ENCODE measurements around the gene CPB2.

CPB2 gene

DNA sequence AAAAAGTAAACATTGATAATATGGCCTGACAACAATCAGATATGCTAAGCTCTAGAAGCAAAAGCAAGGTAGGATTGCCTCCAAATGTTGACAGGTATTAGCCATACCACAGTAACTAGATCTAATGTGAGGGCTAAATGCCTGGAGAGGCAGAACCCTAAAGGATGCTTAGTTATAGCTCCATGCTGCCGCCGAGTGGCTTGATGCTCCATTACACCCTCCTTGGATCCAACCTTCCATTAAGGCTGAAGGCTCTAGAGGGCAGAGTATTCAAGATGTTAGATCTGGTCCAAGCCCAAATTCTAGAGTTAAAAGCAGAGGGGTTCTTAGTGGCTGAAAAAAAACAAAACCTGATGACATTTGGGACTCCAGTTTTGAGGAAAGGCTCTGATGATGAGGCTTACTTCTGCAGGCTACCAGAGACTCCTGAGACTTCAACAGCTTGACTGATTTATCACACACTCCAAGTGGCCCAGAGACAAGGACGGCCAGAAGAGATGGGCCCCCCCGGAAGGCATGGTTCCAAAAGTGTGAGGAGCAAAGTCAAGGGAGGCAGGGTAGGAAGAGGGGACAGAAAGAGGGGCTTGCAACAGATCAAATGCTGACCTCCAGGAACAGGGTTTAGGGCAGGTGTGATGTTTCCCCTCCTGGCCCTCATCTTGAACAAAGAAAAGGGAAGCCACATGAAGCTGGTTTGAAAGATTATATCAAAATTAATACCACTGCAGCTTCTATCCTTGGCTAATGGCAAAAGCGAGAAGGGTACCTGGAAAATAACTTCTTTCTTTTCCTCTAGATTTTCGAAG, 21.9 kb upstream of the CPB2 start:
- peak; percentile 78 for DNase-seq

DNA sequence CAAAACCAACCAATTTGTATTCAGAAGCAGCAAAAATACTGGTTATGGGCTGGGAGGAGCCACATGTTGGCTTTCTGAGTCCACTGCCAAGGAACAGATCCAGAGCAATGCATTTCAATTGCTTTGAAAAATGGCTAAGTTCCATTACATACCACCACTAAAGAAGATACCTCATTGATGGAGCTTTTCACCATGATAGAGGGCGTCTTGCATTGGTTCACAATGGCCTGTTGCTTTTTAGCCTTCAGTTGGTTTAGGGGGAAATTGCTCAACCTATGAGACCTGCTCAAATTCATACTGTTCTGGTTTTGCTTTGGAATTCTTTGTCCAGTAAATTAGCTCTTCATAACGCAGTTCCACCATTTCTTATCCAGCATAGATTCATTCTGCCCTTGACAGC, 21.2 kb upstream of the CPB2 start:
- DNase-seq = no peak

DNA sequence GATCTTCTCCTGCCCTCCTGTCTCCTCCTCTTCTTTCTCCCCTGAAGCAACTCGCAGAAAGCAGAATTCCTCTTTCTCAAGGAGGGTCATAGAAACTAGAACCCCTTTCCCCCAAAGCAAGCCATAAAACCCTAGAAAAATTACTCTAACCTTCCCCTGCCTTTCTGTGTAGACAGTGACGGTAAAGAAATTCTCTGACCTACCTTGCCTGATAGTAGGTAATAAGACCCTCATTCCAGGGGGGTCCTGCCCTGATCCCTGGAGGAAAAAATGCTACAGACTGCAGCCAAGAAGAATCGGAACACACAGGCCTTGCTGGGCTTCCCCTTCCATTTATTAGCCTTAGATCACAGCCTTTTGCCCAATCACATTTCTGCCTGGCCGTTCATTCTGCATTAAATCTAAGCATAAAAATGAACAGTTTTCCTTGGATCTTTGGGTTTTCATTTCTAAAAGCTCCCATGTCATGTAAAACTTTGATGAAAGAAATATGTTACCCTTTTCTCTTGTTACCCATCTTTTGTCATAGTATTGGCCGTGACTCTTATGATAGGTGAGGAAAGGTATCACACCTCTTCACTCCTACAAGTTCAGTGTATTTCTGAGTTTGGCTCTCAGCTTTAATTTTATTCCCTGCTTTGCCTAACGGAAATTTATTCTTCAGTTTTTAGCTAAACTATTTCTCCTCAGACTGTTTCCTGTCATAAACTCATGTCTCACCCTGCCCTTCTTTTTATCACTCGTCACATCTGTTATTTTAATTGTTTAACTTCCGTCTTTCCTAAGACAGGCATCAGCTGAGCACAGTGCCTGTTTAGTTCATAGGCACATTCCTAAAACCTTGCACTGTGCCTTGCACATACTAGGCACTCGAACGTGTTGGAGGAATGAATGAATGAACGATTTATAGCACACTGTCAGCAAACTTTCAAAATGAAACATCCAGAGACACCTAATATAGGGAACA, 20.4 kb upstream of the CPB2 start:
- DNase-seq = no peak

DNA sequence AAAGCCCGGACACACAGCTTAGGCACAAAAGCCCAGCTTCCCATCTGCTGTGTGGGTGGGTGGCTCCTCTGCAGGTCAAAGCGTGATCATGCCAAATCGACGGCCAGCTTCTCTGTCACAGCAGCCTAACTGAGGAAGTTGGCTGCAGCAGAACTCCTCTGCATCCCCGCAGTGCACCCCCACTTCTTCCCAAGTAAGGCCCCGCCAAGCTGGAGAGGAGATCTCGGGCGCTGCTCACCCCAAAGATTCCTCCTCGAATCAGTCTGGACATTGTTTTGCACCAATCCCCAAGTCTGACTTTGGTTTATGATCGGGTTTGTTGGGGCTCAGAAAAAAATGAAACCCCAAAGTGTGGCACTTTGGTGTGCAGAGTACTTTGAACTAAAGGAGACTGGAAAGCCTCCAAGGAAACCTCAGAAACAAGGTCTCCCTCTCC, 19.7 kb upstream of the CPB2 start:
- DNase-seq = peak; percentile 25

DNA sequence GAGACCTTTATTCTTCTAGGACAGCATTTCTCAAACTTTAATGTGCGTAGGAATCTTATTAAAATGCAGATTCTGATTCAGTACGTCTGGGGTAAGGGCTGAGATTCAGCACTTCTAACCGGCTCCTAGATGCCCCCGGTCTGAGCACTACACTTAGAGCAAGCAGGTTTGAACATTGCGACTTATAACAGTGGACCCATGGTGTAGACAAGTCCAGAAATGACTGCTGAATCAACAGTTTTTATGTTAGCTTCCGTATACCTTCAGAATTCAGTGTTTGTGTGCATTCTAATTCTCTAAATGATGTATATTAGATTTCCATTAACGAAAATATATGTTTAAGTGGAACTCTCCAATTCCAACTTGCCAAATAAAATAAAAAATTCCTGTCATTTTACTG, 17.5 kb upstream of the CPB2 start:
- DNase-seq = no peak

DNA sequence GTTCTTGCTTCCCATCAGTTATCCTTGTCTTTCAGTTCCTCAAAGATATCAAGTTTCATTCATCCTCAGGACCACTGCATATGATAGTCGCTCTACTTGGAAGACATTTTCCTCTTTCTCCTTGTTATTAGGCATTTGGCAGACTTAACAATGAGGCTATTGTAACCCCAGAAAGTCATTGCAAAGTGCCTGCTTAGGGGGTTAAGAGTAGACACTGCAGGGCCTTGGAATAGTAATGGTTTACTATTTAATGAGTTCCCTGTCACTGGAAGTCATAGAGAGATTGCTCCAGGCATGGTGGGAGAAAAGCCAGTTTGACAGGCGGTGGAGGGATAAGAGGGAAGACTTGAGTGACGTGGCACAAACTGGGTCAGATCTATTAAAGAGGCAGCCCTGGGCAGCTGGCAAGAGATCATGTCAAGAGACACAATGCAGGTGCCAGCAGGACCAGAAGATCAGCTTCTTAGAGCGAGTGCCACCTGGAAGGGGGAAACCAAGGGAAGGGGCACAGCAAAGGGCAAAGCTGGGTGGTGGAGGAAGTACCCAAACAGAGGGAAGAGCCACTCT, 16.8 kb upstream of the CPB2 start:
- DNase-seq = no peak

DNA sequence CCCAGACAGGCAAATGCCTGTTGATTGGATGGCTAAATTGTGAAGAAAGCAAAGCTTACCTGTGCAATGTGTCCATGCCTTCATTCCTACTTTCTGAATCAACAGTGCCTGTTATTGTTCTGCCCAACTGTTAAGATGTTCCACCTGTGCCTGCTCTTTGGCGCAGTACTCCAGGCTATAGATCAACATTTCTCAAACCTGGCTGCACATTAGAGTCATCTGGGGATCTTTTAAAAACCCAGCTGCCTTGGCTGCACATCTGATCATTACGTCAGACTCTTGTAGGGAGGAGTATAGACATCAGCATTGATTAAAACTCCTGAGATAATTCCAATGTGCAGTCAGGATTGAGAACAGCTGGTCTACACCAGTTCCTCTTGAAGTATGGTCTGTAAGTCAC, 16.2 kb upstream of the CPB2 start:
- no peak for DNase-seq

DNA sequence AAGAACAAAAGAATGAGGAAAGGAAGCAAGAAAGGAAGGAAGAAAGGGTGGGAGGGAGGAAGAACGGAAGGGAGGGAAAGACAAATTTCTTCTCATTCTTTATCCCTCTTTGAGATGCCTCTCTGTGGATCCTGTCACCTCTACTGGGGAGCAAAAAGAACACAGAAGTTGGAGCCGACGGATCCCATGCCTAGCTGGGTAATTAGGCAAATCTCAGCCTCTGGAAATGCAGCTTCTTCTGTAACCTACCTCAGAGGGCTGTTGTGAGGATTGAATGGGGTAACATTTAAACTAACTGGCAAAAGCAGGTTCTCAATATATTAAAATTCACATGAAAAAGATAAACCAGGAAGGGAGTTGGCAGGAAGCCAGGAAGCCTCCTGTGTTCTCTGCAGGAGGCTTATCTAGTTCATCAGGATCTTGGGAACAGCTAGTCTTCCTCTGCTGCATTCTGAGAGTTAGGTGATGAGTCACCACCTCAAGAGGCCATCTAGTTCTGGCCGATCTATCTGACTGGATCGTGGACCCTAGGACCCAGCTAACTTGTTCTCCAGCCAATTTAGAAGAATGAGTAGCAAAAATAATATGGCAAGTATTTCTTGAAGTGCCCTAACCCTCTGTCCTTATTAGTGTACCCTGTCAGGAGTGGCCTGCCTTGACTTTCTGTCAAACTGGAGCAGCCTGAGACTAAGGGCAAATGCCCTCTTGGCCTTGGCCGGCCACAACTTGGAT, 15.2 kb upstream of the CPB2 start:
- DNase-seq = peak; percentile 19

DNA sequence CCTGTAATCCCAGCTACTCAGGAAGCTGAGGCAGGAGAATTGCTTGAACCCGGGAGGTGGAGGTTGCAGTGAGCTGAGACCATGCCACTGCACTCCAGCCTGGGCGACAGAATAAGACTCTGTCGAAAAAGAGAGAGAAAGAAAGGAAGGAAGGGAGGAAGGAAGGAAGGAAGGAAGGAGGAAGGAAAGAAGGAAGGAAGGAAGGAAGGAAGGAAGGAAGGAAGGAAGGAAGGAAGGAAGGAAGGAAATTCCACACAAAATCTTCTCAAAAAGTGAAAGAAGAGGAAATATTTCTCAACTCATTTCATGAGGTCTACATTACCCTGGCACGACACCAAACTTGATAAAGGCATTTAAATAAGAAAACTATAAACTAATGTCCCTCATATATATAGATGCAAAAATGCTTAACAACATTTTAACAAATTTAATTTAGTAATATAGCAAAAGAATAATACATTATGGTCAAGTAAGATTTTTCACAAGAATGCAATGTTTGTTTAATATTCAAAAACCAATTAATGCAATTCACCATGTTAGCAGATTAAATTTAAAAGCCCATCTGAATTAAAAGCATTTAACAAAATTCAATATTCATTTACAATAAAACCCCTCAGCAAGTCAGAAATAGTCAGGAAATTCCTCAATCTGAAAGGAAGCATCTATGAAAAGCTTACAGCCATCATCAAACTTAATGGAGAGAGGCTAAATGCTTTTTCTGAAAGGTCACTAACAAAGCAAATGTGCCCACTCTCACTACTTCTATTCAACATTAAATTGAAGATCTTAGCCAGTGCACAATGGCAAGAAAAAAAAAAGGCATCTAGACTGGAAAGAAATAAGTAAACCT, 12.0 kb upstream of the CPB2 start:
- DNase-seq = no peak

DNA sequence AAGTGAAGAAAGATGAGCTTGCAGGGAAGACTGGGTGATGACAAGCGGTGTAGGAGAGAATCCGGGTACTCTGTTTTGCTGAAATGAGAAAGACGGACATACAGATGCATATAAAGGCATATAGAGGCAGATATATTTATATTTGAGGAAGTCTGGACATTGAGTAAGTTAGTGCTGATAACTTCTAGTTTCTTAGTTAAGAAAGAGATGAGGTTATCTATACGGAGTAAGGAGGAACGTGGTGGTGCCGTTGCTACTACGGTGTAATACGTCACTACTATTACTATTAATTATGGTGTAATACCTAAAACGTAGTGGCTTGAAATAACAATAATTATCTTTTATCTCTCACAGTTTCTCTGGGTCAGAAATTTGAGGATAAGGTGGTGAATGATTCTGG, 9.8 kb upstream of the CPB2 start:
- no peak for DNase-seq

DNA sequence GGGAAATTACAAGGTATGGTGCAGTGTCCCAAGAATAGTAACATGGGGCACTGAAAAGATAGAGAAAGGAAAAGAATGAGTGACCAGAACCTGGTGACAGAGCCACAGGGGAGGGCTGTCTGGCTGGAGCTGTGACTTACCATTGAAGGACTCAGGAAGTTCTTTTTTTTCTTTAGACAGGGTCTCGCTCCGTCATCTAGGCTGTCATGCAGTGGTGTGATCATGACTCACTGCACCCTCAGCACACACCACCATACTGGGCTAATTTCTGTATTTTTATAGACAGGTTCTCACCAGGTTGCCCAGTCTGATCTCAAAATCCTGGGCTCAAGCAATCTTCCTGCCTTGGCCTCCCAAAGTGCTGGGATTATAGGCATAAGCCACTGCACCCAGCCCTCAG, 8.8 kb upstream of the CPB2 start:
- DNase-seq = no peak

DNA sequence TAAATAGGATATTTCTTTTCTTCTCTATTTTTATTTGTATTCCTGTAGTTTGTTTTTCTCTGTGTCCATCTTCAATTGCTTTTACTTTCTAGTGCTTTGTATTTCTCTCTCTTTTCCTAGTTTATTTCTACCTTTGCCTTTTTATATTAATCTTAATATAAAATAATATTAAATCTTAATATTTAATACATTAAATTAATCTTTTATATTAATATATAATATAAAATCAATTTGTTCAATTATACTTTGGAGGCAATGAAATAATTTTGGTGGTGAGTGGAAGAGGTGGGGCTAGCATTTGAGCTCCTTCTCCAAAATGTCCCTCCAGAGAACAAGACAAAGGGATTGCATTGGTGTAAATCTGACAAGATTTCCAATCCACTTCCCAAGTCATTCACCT, 6.3 kb upstream of the CPB2 start:
- no peak for DNase-seq

DNA sequence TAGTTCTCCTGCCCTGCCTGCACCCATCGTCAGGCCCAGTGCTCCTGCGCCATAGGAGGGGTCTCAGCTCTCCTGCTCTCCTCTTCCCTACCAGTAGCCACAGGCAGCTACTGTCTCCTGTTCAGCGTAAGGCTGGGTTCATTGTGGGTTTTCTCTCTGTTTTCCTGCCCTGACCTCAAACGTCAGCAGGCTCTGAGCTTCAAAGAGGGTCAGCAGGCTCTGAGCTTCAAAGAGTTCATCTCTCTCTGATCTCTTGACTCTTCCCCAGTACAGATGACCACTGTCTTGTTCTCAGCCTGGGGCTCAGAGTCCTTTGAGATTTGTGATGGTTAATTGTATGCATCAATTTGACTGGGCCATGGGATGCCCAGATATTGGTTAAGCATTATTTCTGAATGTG, 4.6 kb upstream of the CPB2 start:
- DNase-seq = no peak

DNA sequence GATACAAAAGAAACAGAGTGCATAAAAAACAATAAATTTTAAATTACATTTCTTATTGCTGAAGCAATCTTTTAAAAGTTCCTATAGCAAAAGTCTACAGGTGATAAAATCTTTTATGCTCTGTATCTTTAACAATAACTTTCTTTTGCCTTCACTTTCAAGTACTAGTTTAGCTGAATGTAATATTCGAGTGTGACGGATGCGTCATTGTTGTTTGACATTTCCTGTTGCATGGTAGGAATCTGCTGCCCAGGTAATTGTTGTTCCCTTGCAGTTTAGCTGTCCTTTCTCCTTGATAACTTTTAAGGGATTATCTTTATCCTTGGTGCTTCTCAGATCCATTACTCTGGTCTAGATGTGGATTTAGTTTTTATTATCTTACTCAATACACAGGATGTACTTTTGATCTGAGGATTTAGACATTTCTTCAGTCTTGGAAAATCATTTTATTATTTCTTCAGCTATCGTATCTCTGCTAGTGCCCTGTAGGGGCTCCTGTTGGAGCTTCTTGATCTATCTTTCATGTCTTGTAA, 2.1 kb upstream of the CPB2 start:
- peak; percentile 11 for DNase-seq

DNA sequence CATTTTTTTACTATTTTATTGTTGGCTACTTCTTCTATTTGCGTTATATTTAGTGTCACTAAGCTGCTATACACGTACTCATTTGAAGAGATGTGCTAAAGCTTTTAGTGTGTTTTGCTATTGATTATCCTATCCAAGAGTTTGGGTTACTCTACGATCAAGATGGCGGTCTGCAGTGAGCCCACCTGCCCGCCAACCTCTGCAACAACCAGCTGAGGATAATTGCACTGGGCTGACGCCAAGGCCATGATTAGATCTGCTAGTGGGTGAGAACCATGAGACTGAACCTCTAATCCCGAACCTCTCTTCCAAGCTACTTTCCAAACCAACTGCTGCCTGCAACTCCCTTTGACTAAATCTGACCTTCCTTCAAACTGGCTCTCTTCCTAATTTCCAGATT, 1.8 kb downstream of the CPB2 start:
- no peak for DNase-seq

DNA sequence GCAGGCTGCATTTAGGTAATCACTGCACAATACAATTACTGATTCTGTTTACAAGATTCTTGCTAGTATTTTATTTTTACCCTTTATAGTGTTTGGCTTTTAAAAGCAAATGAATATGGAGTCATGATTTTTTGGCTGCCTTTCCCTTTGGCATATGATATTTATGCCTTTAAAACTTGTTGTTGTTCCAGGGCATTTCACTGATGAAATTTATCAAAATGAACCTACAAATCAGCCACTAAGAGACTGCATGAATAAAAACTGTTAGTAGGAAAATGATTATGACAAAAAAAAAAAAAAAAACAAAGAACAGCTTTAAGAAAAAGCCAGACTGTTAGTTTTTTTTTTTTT, 2.6 kb downstream of the CPB2 start:
- DNase-seq = no peak

DNA sequence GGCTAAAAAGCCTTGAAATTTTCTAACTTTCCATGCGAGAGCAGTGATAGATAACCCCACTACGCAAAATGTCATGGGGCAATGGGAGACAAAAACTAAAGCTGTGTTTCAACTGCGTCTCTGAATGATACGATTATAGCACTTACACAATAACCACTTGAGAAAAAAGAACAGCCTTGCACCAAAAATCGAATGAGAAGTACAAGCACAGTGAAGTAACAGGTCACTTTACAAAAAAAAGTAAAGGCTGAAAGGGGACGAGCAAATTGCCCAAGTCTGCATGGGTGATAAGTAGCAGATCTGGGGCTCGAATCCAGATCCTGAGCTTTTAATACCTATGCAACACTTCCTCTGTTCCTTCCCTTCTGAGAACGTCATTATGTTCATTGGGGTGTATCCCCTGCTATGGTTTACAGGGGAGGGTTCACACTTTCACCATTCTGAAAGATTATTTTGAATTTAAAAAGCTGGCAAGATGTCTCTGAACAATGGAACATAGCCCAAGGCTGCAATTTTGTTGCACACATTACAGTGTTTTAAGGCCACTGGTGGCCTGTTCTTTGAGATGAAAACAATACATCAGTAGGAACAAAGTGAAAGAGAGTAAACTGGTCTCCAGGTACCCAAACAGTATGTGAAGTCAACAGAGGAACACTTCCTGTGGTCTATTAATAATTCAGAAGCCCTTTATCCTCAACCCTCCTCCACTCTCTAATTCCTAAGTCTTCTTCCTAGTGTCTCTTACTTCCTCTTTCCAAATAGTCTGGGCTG, 3.2 kb downstream of the CPB2 start:
- DNase-seq = no peak

DNA sequence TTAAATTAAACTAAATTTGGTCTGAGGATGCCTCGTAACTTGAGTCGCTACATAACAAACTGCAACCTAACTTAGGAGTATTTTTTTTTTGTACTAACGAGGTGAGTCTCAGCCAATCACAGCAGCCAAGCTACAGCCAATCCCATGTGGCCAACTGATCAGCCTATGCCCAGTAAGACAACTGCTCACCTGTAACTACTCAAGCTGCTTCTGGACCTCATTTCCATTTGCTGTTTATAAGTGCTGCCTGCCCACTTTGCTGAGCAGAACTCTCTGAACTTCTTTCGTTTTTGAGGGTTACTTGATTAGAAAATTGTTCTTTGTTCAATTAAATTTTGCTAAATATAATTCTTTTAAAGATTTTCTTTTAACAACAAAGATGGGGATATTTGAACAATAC, 3.8 kb downstream of the CPB2 start:
- DNase-seq = no peak

DNA sequence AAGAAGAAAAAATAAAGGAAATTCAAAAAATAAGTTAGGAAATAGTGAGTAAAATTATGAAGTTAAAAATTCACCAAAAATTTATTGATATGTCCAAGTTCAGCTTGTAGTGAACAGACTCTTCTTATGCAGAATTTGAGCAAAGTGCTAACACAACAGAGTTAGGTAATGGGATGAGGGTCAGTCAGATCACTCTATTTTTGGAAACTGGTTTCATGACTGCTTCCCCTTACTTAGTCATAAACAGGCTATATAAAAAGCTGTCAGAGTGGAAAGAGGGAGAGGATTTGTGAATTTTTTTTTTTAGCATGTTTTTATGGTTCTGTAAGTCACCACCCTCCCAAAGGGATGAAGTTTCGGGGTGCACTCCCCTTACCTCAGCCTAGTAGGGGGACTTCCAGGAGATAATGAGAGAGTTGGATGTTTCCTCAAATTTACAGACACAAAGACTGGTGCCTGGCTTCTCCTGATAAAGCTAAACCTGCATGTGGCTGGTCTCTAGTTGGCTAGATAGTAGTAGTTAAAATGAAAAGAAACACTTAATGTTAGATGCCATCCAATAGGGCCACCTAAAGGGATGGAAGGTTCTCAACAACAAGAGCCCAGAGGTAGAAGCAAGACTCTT, 4.5 kb downstream of the CPB2 start:
- DNase-seq = no peak

DNA sequence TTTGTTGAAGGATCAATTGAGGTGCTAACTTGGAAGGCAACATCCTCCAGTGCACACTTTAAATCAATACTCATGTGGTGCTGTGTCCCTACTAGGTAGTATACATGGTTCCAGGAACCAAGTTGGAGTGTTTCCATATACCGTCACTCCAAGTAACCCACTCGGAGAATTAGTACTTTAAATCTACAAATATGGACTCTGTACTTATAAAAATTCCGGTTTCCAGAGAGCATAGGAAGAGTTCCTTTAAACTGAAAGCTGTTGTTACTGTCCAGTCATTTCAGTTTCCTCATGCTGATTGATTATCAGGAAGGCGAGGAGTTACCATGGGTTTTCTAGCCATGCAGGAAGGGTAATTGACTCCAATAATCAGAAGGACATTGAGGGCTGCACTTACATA, 7.2 kb downstream of the CPB2 start:
- DNase-seq = no peak

DNA sequence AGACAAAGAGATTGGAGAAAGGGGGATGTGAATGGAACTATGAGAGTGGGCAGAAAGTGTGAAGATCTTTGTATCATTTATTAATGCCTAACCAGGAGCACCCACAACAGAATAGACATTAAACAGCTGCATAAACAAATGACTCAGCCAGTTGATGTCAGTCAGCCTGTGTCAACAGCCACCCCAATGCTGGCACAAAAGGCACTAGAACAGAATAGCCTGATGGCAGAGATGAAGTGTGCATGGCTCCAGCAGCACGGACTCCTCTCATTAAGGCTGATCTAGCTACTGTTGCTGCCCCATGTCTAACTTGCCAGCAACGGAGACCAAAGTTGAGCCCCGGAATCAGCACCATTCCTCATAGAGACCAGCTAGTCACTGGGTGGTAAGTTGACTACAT, 7.8 kb downstream of the CPB2 start:
- DNase-seq = no peak
